ENCODE data around the gene EXOC6B. TPM values are rescaled to one million over a fixed set of nuclear protein-coding genes. Genes with fewer than 3 reads are reported as not detected.

The EXOC6B gene
- 26.3 TPM for polyA plus RNA-seq (2013, experiment 1 of 2)
- polyA plus RNA-seq (2013, experiment 2 of 2), result 26.1 TPM

DNA sequence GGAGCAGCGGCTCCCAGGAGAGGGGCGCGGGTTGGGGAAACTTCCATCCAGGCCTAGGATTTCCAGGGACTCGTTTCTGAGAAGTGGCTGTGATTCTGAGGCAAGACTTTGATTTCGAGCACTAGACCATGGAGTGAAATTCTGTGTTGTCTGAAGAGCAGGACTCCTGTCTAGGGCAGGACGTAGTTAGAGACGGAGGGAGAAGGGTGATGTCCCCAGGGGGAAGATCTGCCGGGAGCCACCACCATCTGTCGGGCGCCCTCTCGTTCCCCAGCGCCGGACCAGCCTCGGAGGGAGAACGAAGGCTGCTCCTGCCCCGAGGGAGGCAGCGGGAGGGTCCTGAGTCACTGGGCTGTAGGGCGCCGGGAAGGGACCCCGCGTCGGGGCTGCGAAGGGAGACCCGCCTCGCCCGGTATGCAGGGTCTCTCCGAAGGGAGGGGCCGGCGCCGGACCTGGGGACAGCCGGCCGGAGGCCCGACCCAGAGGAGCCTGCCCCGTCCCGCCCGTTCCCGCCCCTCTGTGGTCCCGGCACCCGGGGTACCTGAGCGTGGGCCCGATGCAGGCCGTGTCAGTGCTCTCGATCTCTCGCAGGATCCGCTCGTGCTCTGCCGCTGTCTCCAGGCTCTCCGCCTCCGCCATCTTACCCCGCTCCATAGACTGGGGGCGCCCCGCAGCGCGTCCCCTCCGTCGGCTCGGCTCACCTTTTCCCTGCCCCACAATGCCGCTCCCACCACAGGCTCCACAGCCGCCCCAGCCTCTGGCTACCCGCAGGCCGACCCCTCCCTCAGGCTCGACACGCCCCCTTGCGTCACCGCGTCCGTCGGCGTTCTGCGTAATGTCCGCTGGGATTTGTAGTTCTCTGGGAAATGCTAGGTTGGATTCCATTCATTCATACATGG, at the start of gene EXOC6B:
TSS of gene EXOC6B (minus strand) at position 777 of the 899 bp plus-strand sequence.
- Histone ChIP-seq H3K9me3 (ENCODE audit: control insufficient read depth, low read length) (no peaks in the 10 kb centered on the region), H3K4me3 (ENCODE audit: extremely low read depth, insufficient read depth, low read length, poor library complexity, severe bottlenecking) (peak within 1 kb of the TSS; percentile 79), H3K27ac (ENCODE audit: low read depth, low read length, severe bottlenecking) (peak within 1 kb of the TSS; percentile 80), H3K4me1 (ENCODE audit: control insufficient read depth, insufficient read depth, low read length, poor library complexity, severe bottlenecking) (peaks cover 25% of the 10 kb centered on the region), H3K36me3 (ENCODE audit: control insufficient read depth, insufficient read depth, low read length) (peaks cover 8% of the 10 kb centered on the region)
- 0 to 1% methylated on average over 54 to 61 of the region's 71 CpGs for WGBS, 2 experiments (ENCODE audit: insufficient coverage in 2 of 2)

DNA sequence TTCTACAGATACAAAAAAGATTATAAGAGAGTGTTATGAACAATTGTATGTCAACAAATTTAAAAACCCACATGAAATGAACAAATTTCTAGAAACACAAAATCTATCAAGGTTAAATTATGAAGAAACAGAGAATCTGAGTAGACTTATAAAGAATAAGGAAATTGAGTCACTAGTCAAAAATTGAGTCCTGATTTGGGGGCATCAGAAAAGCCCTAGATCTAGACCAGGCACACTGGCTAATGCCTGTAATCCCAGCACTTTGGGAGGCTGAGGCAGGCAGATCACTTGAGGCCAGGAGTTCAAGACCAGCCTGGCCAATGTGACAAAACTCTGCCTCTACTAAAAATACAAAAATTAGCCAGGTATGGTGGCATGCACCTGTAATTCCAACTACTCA, 46.0 kb upstream of the EXOC6B start:
- no peak overlapping the region for H3K27ac ChIP-seq (ENCODE audit: low read depth, low read length, severe bottlenecking)
- H3K4me3 ChIP-seq (ENCODE audit: extremely low read depth, insufficient read depth, low read length, poor library complexity, severe bottlenecking), result no peak overlapping the region
- no peaks in the 10 kb centered on the region for H3K36me3 ChIP-seq (ENCODE audit: control insufficient read depth, insufficient read depth, low read length)
- no peaks in the 10 kb centered on the region for H3K9me3 ChIP-seq (ENCODE audit: control insufficient read depth, low read length)
- no peaks in the 10 kb centered on the region for H3K4me1 ChIP-seq (ENCODE audit: control insufficient read depth, insufficient read depth, low read length, poor library complexity, severe bottlenecking)

DNA sequence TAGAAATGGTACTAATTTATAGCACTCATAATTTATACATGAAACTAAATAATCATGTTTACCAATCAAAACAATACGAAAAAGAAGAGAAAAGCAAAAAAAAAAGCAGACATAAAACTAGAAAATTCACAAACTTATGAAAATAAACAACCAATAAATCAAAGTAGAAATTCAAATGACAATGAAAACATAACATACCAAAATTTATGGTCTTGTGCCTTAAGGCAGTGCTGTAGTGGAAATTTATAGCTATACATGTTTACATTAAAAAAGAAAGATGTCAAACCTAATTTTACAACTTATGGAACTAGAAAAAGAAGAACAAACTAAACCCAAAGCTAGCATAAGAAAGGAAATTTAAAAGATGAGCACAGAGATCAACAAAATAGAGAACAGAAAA, 45.2 kb upstream of the EXOC6B start:
- Histone ChIP-seq H3K36me3 (ENCODE audit: control insufficient read depth, insufficient read depth, low read length) (no peaks in the 10 kb centered on the region), H3K9me3 (ENCODE audit: control insufficient read depth, low read length) (no peaks in the 10 kb centered on the region), H3K27ac (ENCODE audit: low read depth, low read length, severe bottlenecking) (no peak overlapping the region), H3K4me1 (ENCODE audit: control insufficient read depth, insufficient read depth, low read length, poor library complexity, severe bottlenecking) (no peaks in the 10 kb centered on the region), H3K4me3 (ENCODE audit: extremely low read depth, insufficient read depth, low read length, poor library complexity, severe bottlenecking) (no peak overlapping the region)
- no CpG with 5 or more reads among the region's 1 CpG for WGBS, 2 experiments (ENCODE audit: insufficient coverage in 2 of 2)

DNA sequence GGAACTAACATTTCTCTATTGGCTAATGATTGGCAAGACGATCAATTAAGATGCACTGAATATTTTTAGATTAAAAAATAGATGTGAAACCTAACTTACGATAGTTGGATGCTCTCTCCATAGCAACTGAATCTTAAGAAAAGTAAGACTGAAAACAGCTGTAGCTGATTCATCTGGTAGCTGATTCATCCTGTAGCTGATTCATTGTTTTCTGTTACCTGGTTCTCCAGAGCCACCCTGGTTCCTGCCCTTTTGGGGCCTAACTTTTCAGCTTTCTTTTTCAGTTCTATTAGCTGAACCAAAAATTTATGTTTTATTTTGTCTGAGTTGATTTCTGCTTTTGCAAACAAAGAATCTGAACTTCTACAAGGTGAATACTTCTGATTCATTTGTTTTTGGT, 38.7 kb upstream of the EXOC6B start:
- Histone ChIP-seq H3K9me3 (ENCODE audit: control insufficient read depth, low read length) (no peaks in the 10 kb centered on the region), H3K27ac (ENCODE audit: low read depth, low read length, severe bottlenecking) (no peak overlapping the region)
- 83 to 89% methylated on average over 1 of the region's 2 CpGs for WGBS, 2 experiments (ENCODE audit: insufficient coverage in 2 of 2)

DNA sequence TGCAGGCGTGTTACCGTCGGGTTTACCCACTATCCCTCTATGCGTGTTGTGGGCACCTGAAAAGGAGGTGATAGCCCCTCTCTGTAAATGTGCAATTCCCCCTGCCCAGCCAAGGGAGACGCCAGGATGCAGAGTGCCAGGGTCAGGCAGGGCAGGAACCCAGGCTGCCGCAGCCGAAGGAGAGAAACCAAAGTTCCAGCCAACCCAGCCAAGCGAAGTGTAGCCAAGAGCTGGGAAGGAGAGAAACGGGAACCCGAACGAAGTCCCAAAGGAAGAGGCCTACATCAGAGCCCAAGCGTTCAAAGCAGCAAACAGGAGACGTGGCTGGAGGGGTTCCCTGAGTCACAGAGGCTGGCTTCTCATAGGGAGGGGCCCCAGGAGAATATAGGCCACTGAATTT, 37.2 kb upstream of the EXOC6B start:
- H3K36me3 ChIP-seq (ENCODE audit: control insufficient read depth, insufficient read depth, low read length), result no peaks in the 10 kb centered on the region
- WGBS, 2 experiments (ENCODE audit: insufficient coverage in 2 of 2), result 58 to 62% methylated on average over 12 to 13 of the region's 13 CpGs
- peaks cover 3% of the 10 kb centered on the region for H3K4me1 ChIP-seq (ENCODE audit: control insufficient read depth, insufficient read depth, low read length, poor library complexity, severe bottlenecking)
- H3K4me3 ChIP-seq (ENCODE audit: extremely low read depth, insufficient read depth, low read length, poor library complexity, severe bottlenecking), result no peak overlapping the region
- H3K27ac ChIP-seq (ENCODE audit: low read depth, low read length, severe bottlenecking), result no peak overlapping the region
- no peaks in the 10 kb centered on the region for H3K9me3 ChIP-seq (ENCODE audit: control insufficient read depth, low read length)

More for the DNA sequence above, 38.7 kb upstream of the EXOC6B start:
- no peak overlapping the region for H3K4me3 ChIP-seq (ENCODE audit: extremely low read depth, insufficient read depth, low read length, poor library complexity, severe bottlenecking)
- H3K4me1 ChIP-seq (ENCODE audit: control insufficient read depth, insufficient read depth, low read length, poor library complexity, severe bottlenecking), result peaks cover 3% of the 10 kb centered on the region
- H3K36me3 ChIP-seq (ENCODE audit: control insufficient read depth, insufficient read depth, low read length), result no peaks in the 10 kb centered on the region

DNA sequence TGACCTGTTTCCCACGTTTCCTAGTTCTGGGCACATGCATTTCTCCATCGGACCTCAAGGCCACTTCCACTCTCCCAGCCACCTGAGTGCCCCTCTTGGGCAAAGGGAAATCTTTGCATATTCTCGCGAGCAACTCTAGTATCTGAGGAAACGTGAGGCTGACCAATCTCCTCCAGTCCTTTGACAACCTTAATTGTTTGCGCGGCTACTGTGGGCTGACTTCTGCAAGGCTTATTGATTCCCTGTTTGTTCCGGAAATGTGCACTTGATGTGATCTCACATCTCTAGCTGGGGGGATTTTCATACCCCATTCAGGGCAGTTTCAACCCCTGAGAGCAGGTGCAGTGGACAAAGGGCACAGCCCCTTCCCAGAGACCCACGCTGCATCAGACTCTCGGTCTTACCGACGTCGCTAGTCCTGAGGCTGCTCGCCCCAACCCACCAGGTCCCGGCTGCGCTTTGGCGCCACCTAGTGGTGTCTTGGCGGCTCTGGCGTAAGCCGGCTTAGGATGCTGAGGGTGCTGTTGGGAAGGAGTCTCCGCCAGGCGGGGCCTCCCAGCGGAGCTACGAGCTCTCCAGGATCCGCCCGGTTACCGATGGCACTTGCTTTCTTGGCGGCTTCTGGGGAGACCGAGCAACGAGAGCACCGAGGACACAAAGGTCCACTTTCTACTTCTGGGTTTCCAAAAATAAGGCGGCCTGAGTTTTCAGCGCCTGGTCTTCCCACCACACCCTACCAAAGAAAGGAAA, 36.6 kb upstream of the EXOC6B start:
- Histone ChIP-seq H3K9me3 (ENCODE audit: control insufficient read depth, low read length) (no peaks in the 10 kb centered on the region), H3K4me1 (ENCODE audit: control insufficient read depth, insufficient read depth, low read length, poor library complexity, severe bottlenecking) (peaks cover 6% of the 10 kb centered on the region), H3K36me3 (ENCODE audit: control insufficient read depth, insufficient read depth, low read length) (no peaks in the 10 kb centered on the region), H3K4me3 (ENCODE audit: extremely low read depth, insufficient read depth, low read length, poor library complexity, severe bottlenecking) (no peak overlapping the region), H3K27ac (ENCODE audit: low read depth, low read length, severe bottlenecking) (no peak overlapping the region)
- WGBS, 2 experiments (ENCODE audit: insufficient coverage in 2 of 2), result 11 to 13% methylated on average over 25 to 31 of the region's 33 CpGs

DNA sequence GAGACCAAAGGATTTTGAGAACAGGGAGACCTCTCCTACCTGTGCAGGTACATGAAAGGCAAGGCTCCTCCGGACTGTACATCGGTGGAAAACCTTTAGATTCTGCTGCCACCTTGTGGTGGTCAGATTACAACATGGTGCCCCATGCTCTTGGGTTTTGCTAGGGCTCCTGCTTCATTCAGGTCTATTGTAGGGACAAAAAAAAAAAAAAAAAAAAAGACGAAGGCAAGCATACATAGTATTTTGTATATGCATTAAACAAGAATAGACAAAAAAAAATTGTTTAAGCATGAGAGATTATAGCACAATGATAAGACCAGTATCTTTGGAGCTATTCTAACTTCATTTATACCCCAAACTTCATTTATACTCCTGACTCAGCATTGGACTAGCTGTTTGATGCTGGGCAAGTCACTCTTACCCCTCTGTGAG, 34.0 kb upstream of the EXOC6B start:
- no peaks in the 10 kb centered on the region for H3K36me3 ChIP-seq (ENCODE audit: control insufficient read depth, insufficient read depth, low read length)
- peaks cover 7% of the 10 kb centered on the region for H3K4me1 ChIP-seq (ENCODE audit: control insufficient read depth, insufficient read depth, low read length, poor library complexity, severe bottlenecking)
- 0 to 5% methylated on average over 2 of the region's 3 CpGs for WGBS, 2 experiments (ENCODE audit: insufficient coverage in 2 of 2)
- H3K9me3 ChIP-seq (ENCODE audit: control insufficient read depth, low read length), result no peaks in the 10 kb centered on the region
- H3K4me3 ChIP-seq (ENCODE audit: extremely low read depth, insufficient read depth, low read length, poor library complexity, severe bottlenecking), result no peak overlapping the region
- no peak overlapping the region for H3K27ac ChIP-seq (ENCODE audit: low read depth, low read length, severe bottlenecking)

DNA sequence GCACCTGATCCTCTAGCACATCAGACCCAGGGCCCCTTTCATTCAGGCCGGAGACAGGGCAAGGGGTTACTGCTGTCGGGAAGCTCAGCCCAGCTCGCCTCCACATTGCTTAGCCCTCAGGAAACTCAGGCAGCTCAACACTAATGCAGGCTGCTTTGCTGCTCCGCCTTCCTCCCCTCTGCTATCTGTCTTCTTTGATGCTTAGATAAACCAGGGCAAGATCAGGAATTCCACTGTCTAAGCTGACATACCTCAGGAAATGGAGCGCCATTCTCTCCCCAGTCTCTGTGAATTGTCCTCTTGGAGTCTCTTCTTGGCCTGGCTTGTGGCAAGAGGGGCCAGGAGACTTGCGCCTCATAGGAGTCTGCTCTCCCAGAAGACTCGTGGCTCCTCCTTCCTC, 25.5 kb upstream of the EXOC6B start:
- peaks cover 18% of the 10 kb centered on the region for H3K4me1 ChIP-seq (ENCODE audit: control insufficient read depth, insufficient read depth, low read length, poor library complexity, severe bottlenecking)
- H3K4me3 ChIP-seq (ENCODE audit: extremely low read depth, insufficient read depth, low read length, poor library complexity, severe bottlenecking), result no peak overlapping the region
- no peaks in the 10 kb centered on the region for H3K9me3 ChIP-seq (ENCODE audit: control insufficient read depth, low read length)
- H3K36me3 ChIP-seq (ENCODE audit: control insufficient read depth, insufficient read depth, low read length), result no peaks in the 10 kb centered on the region
- H3K27ac ChIP-seq (ENCODE audit: low read depth, low read length, severe bottlenecking), result peak overlapping the region; percentile 73
- WGBS, 2 experiments (ENCODE audit: insufficient coverage in 2 of 2), result 75 to 79% methylated on average over 5 of the region's 7 CpGs

DNA sequence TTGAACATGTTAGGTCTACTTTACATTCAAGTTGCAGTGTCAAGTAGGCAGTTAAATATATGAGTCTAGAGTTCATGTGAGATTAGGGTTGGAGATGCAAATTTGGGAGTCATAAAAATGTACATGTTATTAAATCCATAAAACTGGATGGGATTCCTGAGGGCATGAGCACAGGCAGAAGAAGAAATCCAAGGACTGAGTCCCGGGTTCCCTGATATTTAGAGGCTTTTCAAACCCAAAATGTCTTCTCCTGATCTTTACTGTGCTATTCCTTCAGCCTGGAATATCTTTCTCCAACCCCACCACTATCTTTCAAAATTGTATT, 23.3 kb upstream of the EXOC6B start:
- Histone ChIP-seq H3K36me3 (ENCODE audit: control insufficient read depth, insufficient read depth, low read length) (no peaks in the 10 kb centered on the region), H3K9me3 (ENCODE audit: control insufficient read depth, low read length) (no peaks in the 10 kb centered on the region), H3K27ac (ENCODE audit: low read depth, low read length, severe bottlenecking) (no peak overlapping the region), H3K4me3 (ENCODE audit: extremely low read depth, insufficient read depth, low read length, poor library complexity, severe bottlenecking) (no peak overlapping the region), H3K4me1 (ENCODE audit: control insufficient read depth, insufficient read depth, low read length, poor library complexity, severe bottlenecking) (peaks cover 18% of the 10 kb centered on the region)
- 80 to 83% methylated on average over 1 of the region's 1 CpG for WGBS, 2 experiments (ENCODE audit: insufficient coverage in 2 of 2)

DNA sequence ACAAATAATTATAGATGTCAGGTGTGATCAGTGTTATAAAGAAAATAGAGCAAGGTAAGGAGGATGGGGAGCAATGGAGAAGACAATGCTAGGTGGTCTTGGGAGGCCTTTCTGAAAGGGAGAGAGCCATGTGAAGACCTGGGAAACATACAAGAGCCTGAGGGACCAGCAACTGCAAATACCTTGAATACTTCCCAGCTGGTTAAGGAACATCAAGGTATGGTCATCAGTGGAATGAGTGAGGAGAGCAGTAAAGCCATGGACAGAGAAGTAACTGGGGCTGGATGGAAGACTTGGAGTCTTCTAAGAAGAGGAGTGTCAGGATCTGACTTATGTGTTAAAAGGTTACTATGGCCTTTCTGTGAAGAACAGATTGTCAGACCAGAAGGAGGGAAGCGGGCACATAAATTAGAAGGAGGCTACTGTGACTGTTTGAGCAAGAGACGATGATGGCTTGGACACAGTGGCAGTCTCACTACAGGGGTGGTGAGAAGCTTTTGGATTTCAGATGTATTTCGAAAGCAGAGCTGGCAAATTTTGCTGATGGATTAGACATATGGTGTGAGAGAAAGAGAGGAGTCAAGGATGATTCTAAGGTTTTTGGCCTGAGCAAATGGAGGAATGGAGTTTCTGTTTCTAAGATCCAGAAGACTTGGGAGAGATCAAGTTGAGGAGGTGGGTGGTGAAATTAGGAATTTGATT, 22.8 kb upstream of the EXOC6B start:
- H3K27ac ChIP-seq (ENCODE audit: low read depth, low read length, severe bottlenecking), result no peak overlapping the region
- peaks cover 18% of the 10 kb centered on the region for H3K4me1 ChIP-seq (ENCODE audit: control insufficient read depth, insufficient read depth, low read length, poor library complexity, severe bottlenecking)
- H3K4me3 ChIP-seq (ENCODE audit: extremely low read depth, insufficient read depth, low read length, poor library complexity, severe bottlenecking), result no peak overlapping the region
- WGBS, 2 experiments (ENCODE audit: insufficient coverage in 2 of 2), result 93 to 100% methylated on average over 3 of the region's 3 CpGs
- no peaks in the 10 kb centered on the region for H3K36me3 ChIP-seq (ENCODE audit: control insufficient read depth, insufficient read depth, low read length)
- no peaks in the 10 kb centered on the region for H3K9me3 ChIP-seq (ENCODE audit: control insufficient read depth, low read length)

Data from mesodermal cell (in vitro differentiated cells).